NCI-H1436 (cell line): ENCODE results near the gene UBE2E2.

Source experiments
- DNase-seq: peaks from one replicate; lab custom pipeline; 2025; lab: John Stamatoyannopoulos, UW

Gene UBE2E2

GRCh38 chr3:23620638-23621015, 417.5 kb downstream of the UBE2E2 start:
- no peak for DNase-seq

DNA sequence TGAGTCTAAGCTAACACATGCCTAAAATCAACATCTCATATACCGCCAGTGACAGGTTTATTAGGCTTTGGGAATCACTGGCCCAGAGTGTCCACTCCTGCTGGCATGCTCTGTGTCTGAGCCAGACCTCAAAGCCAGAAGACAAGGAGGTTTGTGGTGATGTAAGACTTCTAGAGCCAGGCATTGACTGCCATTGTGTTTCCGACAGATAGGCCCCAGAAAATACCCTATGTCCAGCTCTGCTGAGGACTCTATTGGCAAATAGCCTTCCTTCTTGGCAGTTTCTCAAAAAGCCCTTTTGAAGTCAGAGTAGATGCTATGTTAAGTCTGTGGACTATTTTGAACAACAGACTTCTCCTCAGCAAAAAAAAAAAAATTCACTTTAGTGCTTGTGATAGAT, 420.7 kb downstream of the UBE2E2 start:
- no peak for DNase-seq

- no peak for DNase-seq
Observed at GRCh38 chr3:23624305-23624704, 421.2 kb downstream of the UBE2E2 start.

GRCh38 chr3:23626442-23626841, 423.3 kb downstream of the UBE2E2 start:
- no peak for DNase-seq

DNA sequence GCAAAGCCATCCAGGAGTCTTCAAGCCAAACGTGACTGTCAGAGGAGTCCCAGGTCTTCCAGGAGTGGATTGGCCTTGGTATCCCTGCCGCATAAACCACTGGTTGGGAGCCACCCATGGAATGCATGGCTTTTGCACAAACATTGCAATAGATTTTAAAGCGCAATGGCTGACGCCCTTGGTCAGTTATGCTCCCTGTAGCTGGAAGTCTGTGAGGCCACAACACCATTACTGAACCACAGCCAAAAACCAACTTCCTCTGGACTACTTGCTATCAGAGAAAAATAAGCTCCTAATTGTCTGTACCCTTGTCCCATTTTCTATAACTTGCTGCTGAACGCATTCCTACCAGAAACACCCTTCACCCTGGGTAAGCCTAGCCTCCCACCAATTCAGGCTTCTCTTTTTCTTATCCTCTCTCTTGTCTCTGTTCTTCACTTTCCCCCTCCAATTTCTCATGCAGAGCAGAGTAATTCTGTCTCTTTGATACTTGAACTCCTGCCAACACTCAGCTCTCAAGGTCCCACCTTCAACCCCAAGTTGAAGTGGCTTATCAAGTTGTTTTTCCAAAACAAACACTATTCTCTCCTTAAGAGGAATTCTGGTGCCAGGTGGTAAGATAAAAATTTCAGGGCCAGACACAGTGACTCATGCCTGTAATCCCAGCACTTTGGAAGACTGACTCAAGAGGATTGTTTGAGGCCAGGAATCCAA, 426.2 kb downstream of the UBE2E2 start:
- no peak for DNase-seq

- no peak for DNase-seq
Observed at GRCh38 chr3:23633261-23633960, 430.3 kb downstream of the UBE2E2 start.

DNA sequence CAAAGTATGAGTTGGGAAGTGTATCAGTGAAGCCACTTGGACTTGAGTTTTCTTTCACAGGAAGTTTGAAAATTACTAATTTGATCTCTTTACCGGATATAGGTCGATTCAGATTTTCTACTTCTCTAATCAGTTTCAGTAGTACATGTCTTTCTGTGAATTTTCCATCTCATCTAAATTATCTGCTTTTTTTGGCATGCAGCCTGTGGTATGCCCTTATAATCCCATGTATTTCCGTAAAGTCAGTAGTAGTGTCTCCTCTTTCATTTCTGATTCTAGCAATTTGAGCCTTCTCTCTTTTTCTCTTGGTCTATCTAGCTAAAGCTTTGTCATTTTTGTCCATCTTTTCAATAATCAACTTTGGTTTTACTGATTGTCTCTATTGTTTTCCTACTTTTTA, 434.2 kb downstream of the UBE2E2 start:
- no peak for DNase-seq

- no peak for DNase-seq
Observed at GRCh38 chr3:23640471-23641146, 437.5 kb downstream of the UBE2E2 start.
